ENCODE measurements around the gene PTBP2.

Gene PTBP2

GRCh38 chr1:96721416-96722160 is at the start of gene PTBP2:
PTBP2 (plus strand) TSS chr1:96721784; CDS start chr1:96721865, 81 bp downstream.
- peak; percentile 76 for DNase-seq

GRCh38 chr1:96674915-96675314 is 46.7 kb upstream of the PTBP2 start:
- DNase-seq: no peak

- no peak for DNase-seq
Observed at GRCh38 chr1:96682056-96682455, 39.5 kb upstream of the PTBP2 start.

- DNase-seq: no peak
Observed at GRCh38 chr1:96683931-96684330, 37.7 kb upstream of the PTBP2 start.

GRCh38 chr1:96684744-96685143 is 36.8 kb upstream of the PTBP2 start:
- no peak for DNase-seq

- no peak for DNase-seq
Observed at GRCh38 chr1:96688767-96689166, 32.8 kb upstream of the PTBP2 start.

- DNase-seq: no peak
Observed at GRCh38 chr1:96695954-96696353, 25.6 kb upstream of the PTBP2 start.

GRCh38 chr1:96698342-96698983 is 23.1 kb upstream of the PTBP2 start:
- no peak for DNase-seq

GRCh38 chr1:96703186-96703585 is 18.4 kb upstream of the PTBP2 start:
- DNase-seq: no peak

GRCh38 chr1:96707023-96707422 is 14.6 kb upstream of the PTBP2 start:
- no peak for DNase-seq

GRCh38 chr1:96708482-96708881 is 13.1 kb upstream of the PTBP2 start:
- DNase-seq: no peak

- DNase-seq: no peak
Observed at GRCh38 chr1:96710708-96711477, 10.7 kb upstream of the PTBP2 start.

- DNase-seq: no peak
Observed at GRCh38 chr1:96713649-96714048, 7.9 kb upstream of the PTBP2 start.

- no peak for DNase-seq
Observed at GRCh38 chr1:96714881-96715280, 6.7 kb upstream of the PTBP2 start.

GRCh38 chr1:96715482-96715881 is 6.1 kb upstream of the PTBP2 start:
- no peak for DNase-seq

- no peak for DNase-seq
Observed at GRCh38 chr1:96721053-96721415, 550 bp upstream of the PTBP2 start.

GRCh38 chr1:96722161-96722922 is 758 bp downstream of the PTBP2 start:
- peak; percentile 61 for DNase-seq

GRCh38 chr1:96722958-96723357 is 1.4 kb downstream of the PTBP2 start:
- no peak for DNase-seq

GRCh38 chr1:96723377-96723776 is 1.8 kb downstream of the PTBP2 start:
- no peak for DNase-seq

GRCh38 chr1:96723936-96724335 is 2.4 kb downstream of the PTBP2 start:
- DNase-seq: no peak

- DNase-seq: no peak
Observed at GRCh38 chr1:96727860-96728259, 6.3 kb downstream of the PTBP2 start.

GRCh38 chr1:96730574-96731298 is 9.2 kb downstream of the PTBP2 start:
- DNase-seq: no peak
